ENCODE data around the gene GABRD. TPM values are rescaled to one million over a fixed set of nuclear protein-coding genes. Genes with fewer than 3 reads are reported as not detected.

The GABRD gene
- total and polyA plus RNA-seq, 2 of the 13 experiments (the other 11 are each of a cell fraction or from before 2014, with no cell fraction given), result not detected

GRCh38 chr1:2044510-2045319 lies 25.6 kb downstream of the GABRD start (continued):
- peak; percentile 16 for TF ChIP-seq HNRNPK (IDR thresholded peaks at IDR 0.05; ENCODE audit: low read depth, low read length, poor library complexity, severe bottlenecking)
- TF ChIP-seq GTF3A (CRISPR knock-in tag; conservative IDR thresholded peaks at IDR 0.05), result no peak
- TF ChIP-seq ZKSCAN8 (CRISPR knock-in tag; IDR thresholded peaks at IDR 0.05; ENCODE audit: borderline replicate concordance), result no peak
- no peak for TF ChIP-seq ZSCAN30 (CRISPR knock-in tag; IDR thresholded peaks at IDR 0.05)
- TF ChIP-seq ELF3 (CRISPR knock-in tag; IDR thresholded peaks at IDR 0.05), result 0 out of 2 replicates have a peak, but pooled peaks have one; percentile 23
- no peak for TF ChIP-seq POGZ (CRISPR knock-in tag; IDR thresholded peaks at IDR 0.05)
- TF ChIP-seq, protein P1, sequence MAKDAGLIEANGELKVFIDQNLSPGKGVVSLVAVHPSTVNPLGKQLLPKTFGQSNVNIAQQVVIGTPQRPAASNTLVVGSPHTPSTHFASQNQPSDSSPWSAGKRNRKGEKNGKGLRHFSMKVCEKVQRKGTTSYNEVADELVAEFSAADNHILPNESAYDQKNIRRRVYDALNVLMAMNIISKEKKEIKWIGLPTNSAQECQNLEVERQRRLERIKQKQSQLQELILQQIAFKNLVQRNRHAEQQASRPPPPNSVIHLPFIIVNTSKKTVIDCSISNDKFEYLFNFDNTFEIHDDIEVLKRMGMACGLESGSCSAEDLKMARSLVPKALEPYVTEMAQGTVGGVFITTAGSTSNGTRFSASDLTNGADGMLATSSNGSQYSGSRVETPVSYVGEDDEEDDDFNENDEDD (CRISPR knock-in tag; IDR thresholded peaks at IDR 0.05; ENCODE audit: borderline replicate concordance), result peak; percentile 68; the same call in 1 of the 2 replicates
- TF ChIP-seq ZNF496 (CRISPR knock-in tag; IDR thresholded peaks at IDR 0.05; ENCODE audit: insufficient replicate concordance), result no peak
- TF ChIP-seq MNT (IDR thresholded peaks at IDR 0.05), result peak; percentile 91
- no peak for TF ChIP-seq ZNF138 (CRISPR knock-in tag; IDR thresholded peaks at IDR 0.05; ENCODE audit: low read depth)
- no peak for TF ChIP-seq IKZF4 (CRISPR knock-in tag; IDR thresholded peaks at IDR 0.05; ENCODE audit: borderline replicate concordance, low read depth, not compliant biosample characterization)
- TF ChIP-seq ZNF720 (CRISPR knock-in tag; IDR thresholded peaks at IDR 0.05), result no peak
- no peak for TF ChIP-seq ZFYVE20 (CRISPR knock-in tag; IDR thresholded peaks at IDR 0.05; ENCODE audit: borderline replicate concordance, low read depth)
- peak; percentile 44; the same call in 1 of the 2 replicates for TF ChIP-seq ZXDC (CRISPR knock-in tag; IDR thresholded peaks at IDR 0.05)
- TF ChIP-seq DMAP1 (CRISPR knock-in tag; IDR thresholded peaks at IDR 0.05), result no peak
- TF ChIP-seq, protein P2, sequence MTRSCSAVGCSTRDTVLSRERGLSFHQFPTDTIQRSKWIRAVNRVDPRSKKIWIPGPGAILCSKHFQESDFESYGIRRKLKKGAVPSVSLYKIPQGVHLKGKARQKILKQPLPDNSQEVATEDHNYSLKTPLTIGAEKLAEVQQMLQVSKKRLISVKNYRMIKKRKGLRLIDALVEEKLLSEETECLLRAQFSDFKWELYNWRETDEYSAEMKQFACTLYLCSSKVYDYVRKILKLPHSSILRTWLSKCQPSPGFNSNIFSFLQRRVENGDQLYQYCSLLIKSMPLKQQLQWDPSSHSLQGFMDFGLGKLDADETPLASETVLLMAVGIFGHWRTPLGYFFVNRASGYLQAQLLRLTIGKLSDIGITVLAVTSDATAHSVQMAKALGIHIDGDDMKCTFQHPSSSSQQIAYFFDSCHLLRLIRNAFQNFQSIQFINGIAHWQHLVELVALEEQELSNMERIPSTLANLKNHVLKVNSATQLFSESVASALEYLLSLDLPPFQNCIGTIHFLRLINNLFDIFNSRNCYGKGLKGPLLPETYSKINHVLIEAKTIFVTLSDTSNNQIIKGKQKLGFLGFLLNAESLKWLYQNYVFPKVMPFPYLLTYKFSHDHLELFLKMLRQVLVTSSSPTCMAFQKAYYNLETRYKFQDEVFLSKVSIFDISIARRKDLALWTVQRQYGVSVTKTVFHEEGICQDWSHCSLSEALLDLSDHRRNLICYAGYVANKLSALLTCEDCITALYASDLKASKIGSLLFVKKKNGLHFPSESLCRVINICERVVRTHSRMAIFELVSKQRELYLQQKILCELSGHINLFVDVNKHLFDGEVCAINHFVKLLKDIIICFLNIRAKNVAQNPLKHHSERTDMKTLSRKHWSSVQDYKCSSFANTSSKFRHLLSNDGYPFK (CRISPR knock-in tag; IDR thresholded peaks at IDR 0.05; ENCODE audit: borderline replicate concordance), result no peak
- 0 out of 2 replicates have a peak, but pooled peaks have one; percentile 43 for TF ChIP-seq ZSCAN31 (CRISPR knock-in tag; IDR thresholded peaks at IDR 0.05; ENCODE audit: low read depth)
- no peak for TF ChIP-seq ZNF510 (CRISPR knock-in tag; IDR thresholded peaks at IDR 0.05; ENCODE audit: low read depth)
- no peak for TF ChIP-seq ZNF30 (CRISPR knock-in tag; IDR thresholded peaks at IDR 0.05)
- TF ChIP-seq YEATS2 (CRISPR knock-in tag; IDR thresholded peaks at IDR 0.05; ENCODE audit: borderline replicate concordance), result no peak
- TF ChIP-seq ZNF777 (CRISPR knock-in tag; IDR thresholded peaks at IDR 0.05), result 0 out of 2 replicates have a peak, but pooled peaks have one; percentile 62

Data from HepG2 (cell line).